NCI-H2081 treated with DMSO at 0.1 percent for 48 hours (cell line): ENCODE results near the gene VDAC1.
"Not testable (repeated sequence)": the region's sequence is repeated elsewhere in the genome, so short reads cannot be mapped to it uniquely, and the experiment has no call there.

Experiments
- DNase-seq: peaks from one replicate; lab custom pipeline; 2025; lab: John Stamatoyannopoulos, UW

The VDAC1 gene

GRCh38 chr5:133967698-133968203, 37.0 kb downstream of the VDAC1 start:
- no peak for DNase-seq

GRCh38 chr5:133967124-133967523, 37.7 kb downstream of the VDAC1 start:
- DNase-seq = no peak

- DNase-seq = no peak
These were observed 38.7 kb downstream of the VDAC1 start for GRCh38 chr5:133966090-133966489.

- no peak for DNase-seq
These were observed 41.2 kb downstream of the VDAC1 start for GRCh38 chr5:133963493-133964128.

- no peak for DNase-seq
These were observed 41.8 kb downstream of the VDAC1 start for GRCh38 chr5:133962801-133963476.

- DNase-seq = no peak
These were observed 42.6 kb downstream of the VDAC1 start for GRCh38 chr5:133962131-133962530.

- no peak for DNase-seq
These were observed 45.1 kb downstream of the VDAC1 start for GRCh38 chr5:133959643-133960042.

- no peak for DNase-seq
These were observed 47.2 kb downstream of the VDAC1 start for GRCh38 chr5:133957591-133957990.

- DNase-seq = no peak
These were observed 47.7 kb downstream of the VDAC1 start for GRCh38 chr5:133957080-133957479.

- DNase-seq = not testable (repeated sequence)
These were observed 48.6 kb downstream of the VDAC1 start for GRCh38 chr5:133956196-133956595.

- DNase-seq = no peak
These were observed 51.1 kb downstream of the VDAC1 start for GRCh38 chr5:133953568-133954145.

GRCh38 chr5:133952729-133953567, 51.8 kb downstream of the VDAC1 start:
- DNase-seq = no peak

- DNase-seq = no peak
These were observed 53.8 kb downstream of the VDAC1 start for GRCh38 chr5:133950821-133951612.

GRCh38 chr5:133948721-133949120, 56.1 kb downstream of the VDAC1 start:
- no peak for DNase-seq

GRCh38 chr5:133947431-133947841, 57.3 kb downstream of the VDAC1 start:
- no peak for DNase-seq

- DNase-seq = no peak
These were observed 59.2 kb downstream of the VDAC1 start for GRCh38 chr5:133945568-133945967.

- DNase-seq = no peak
These were observed 60.3 kb downstream of the VDAC1 start for GRCh38 chr5:133944263-133945185.

- no peak for DNase-seq
These were observed 61.3 kb downstream of the VDAC1 start for GRCh38 chr5:133943475-133943817.

GRCh38 chr5:133942614-133943474, 61.9 kb downstream of the VDAC1 start:
- DNase-seq = no peak
